ENCODE data around the gene E2F4.
A peak's percentile ranks its signal among the peaks of the same experiment; 100 is the strongest.

Gene E2F4

GRCh38 chr16:67163164-67163998 is 28.6 kb upstream of the E2F4 start:
- Histone ChIP-seq H3K79me1 (ENCODE audit: low read length) (no peaks in the 10 kb centered on the region), H2BK120ac (ENCODE audit: low read depth, low read length) (no peak overlapping the region), H3K4me2 (ENCODE audit: low read length) (peak overlapping the region; percentile 78), H3K18ac (ENCODE audit: low read length) (no peak overlapping the region), H4K8ac (ENCODE audit: low read depth, low read length) (no peak overlapping the region), H3K4me1 (ENCODE audit: control insufficient read depth, low read depth, low read length) (no peaks in the 10 kb centered on the region), H3K23ac (ENCODE audit: low read length) (peak overlapping the region; percentile 45), H2AK5ac (ENCODE audit: low read length) (no peak overlapping the region), H2BK15ac (replicated peaks; ENCODE audit: low read depth) (no peak overlapping the region), H4K5ac (ENCODE audit: low read length) (no peak overlapping the region), H3K27ac (ENCODE audit: low read depth, low read length) (no peak overlapping the region), H3K56ac (ENCODE audit: low read length) (peak overlapping the region; percentile 70), H2BK5ac (ENCODE audit: low read length) (no peak overlapping the region), H3K4ac (ENCODE audit: low read depth, low read length) (no peak overlapping the region), H3K36me3 (ENCODE audit: control insufficient read depth, insufficient read depth, low read length) (no peaks in the 10 kb centered on the region), H3K9ac (ENCODE audit: low read length) (peak overlapping the region; percentile 32), H3K79me2 (ENCODE audit: control insufficient read depth, insufficient read depth, low read length) (no peaks in the 10 kb centered on the region), H3K4me3 (ENCODE audit: low read length) (no peak overlapping the region), H3K27me3 (ENCODE audit: insufficient read depth, low read length, poor library complexity) (peaks cover 66% of the 10 kb centered on the region)
- DNase-seq: peak; percentile 60
- no CpG with 5 or more reads among the region's 99 CpGs for WGBS (ENCODE audit: extremely low coverage, insufficient coverage, low lambda C conversion rate)

GRCh38 chr16:67163999-67164558 is 27.9 kb upstream of the E2F4 start:
- Histone ChIP-seq H3K4me2 (ENCODE audit: low read length) (no peak overlapping the region), H2BK5ac (ENCODE audit: low read length) (no peak overlapping the region), H3K27ac (ENCODE audit: low read depth, low read length) (no peak overlapping the region), H3K4me3 (ENCODE audit: low read length) (no peak overlapping the region), H3K4ac (ENCODE audit: low read depth, low read length) (no peak overlapping the region), H3K9ac (ENCODE audit: low read length) (no peak overlapping the region), H2AK5ac (ENCODE audit: low read length) (no peak overlapping the region), H3K18ac (ENCODE audit: low read length) (no peak overlapping the region), H2BK15ac (replicated peaks; ENCODE audit: low read depth) (no peak overlapping the region), H3K4me1 (ENCODE audit: control insufficient read depth, low read depth, low read length) (no peaks in the 10 kb centered on the region), H2BK120ac (ENCODE audit: low read depth, low read length) (no peak overlapping the region), H4K5ac (ENCODE audit: low read length) (no peak overlapping the region), H3K36me3 (ENCODE audit: control insufficient read depth, insufficient read depth, low read length) (no peaks in the 10 kb centered on the region), H4K8ac (ENCODE audit: low read depth, low read length) (no peak overlapping the region), H3K56ac (ENCODE audit: low read length) (no peak overlapping the region), H3K23ac (ENCODE audit: low read length) (no peak overlapping the region), H3K79me2 (ENCODE audit: control insufficient read depth, insufficient read depth, low read length) (no peaks in the 10 kb centered on the region), H3K27me3 (ENCODE audit: insufficient read depth, low read length, poor library complexity) (peaks cover 69% of the 10 kb centered on the region), H3K79me1 (ENCODE audit: low read length) (no peaks in the 10 kb centered on the region)
- no peak for DNase-seq
- WGBS (ENCODE audit: extremely low coverage, insufficient coverage, low lambda C conversion rate): no CpG with 5 or more reads among the region's 34 CpGs

GRCh38 chr16:67164599-67165061 is 27.3 kb upstream of the E2F4 start, which contains the start of gene HSF4:
Gene HSF4, plus strand, starts transcription at chr16:67164745. Its CDS starts 67 bp downstream, at chr16:67164812.
- Histone ChIP-seq H4K8ac (ENCODE audit: low read depth, low read length) (no peak within 1 kb of the TSS), H3K4me1 (ENCODE audit: control insufficient read depth, low read depth, low read length) (no peaks in the 10 kb centered on the region), H3K79me1 (ENCODE audit: low read length) (no peaks in the 10 kb centered on the region), H3K4me3 (ENCODE audit: low read length) (no peak within 1 kb of the TSS), H3K23ac (ENCODE audit: low read length) (peak within 1 kb of the TSS; percentile 61), H3K4me2 (ENCODE audit: low read length) (peak within 1 kb of the TSS; percentile 78), H3K27ac (ENCODE audit: low read depth, low read length) (no peak within 1 kb of the TSS), H3K56ac (ENCODE audit: low read length) (peak within 1 kb of the TSS; percentile 70), H2BK15ac (replicated peaks; ENCODE audit: low read depth) (no peak within 1 kb of the TSS), H3K36me3 (ENCODE audit: control insufficient read depth, insufficient read depth, low read length) (no peaks in the 10 kb centered on the region), H3K9ac (ENCODE audit: low read length) (no peak within 1 kb of the TSS), H4K5ac (ENCODE audit: low read length) (no peak within 1 kb of the TSS), H3K27me3 (ENCODE audit: insufficient read depth, low read length, poor library complexity) (peaks cover 72% of the 10 kb centered on the region), H2BK120ac (ENCODE audit: low read depth, low read length) (no peak within 1 kb of the TSS), H2AK5ac (ENCODE audit: low read length) (no peak within 1 kb of the TSS), H2BK5ac (ENCODE audit: low read length) (no peak within 1 kb of the TSS), H3K18ac (ENCODE audit: low read length) (no peak within 1 kb of the TSS), H3K4ac (ENCODE audit: low read depth, low read length) (no peak within 1 kb of the TSS), H3K79me2 (ENCODE audit: control insufficient read depth, insufficient read depth, low read length) (no peaks in the 10 kb centered on the region)
- no peak for DNase-seq
- no CpG with 5 or more reads among the region's 41 CpGs for WGBS (ENCODE audit: extremely low coverage, insufficient coverage, low lambda C conversion rate)

GRCh38 chr16:67165121-67166078 is 26.6 kb upstream of the E2F4 start:
- H4K5ac ChIP-seq (ENCODE audit: low read length): no peak overlapping the region
- peak overlapping the region; percentile 38 for H3K4me2 ChIP-seq (ENCODE audit: low read length)
- no peak overlapping the region for H3K4ac ChIP-seq (ENCODE audit: low read depth, low read length)
- no peak overlapping the region for H2BK15ac ChIP-seq (replicated peaks; ENCODE audit: low read depth)
- WGBS (ENCODE audit: extremely low coverage, insufficient coverage, low lambda C conversion rate): no CpG with 5 or more reads among the region's 85 CpGs
- H2BK120ac ChIP-seq (ENCODE audit: low read depth, low read length): no peak overlapping the region
- peak; percentile 55 for DNase-seq
- peak overlapping the region; percentile 64 for H3K56ac ChIP-seq (ENCODE audit: low read length)
- H4K8ac ChIP-seq (ENCODE audit: low read depth, low read length): no peak overlapping the region
- H3K36me3 ChIP-seq (ENCODE audit: control insufficient read depth, insufficient read depth, low read length): no peaks in the 10 kb centered on the region
- no peak overlapping the region for H2BK5ac ChIP-seq (ENCODE audit: low read length)
- no peaks in the 10 kb centered on the region for H3K79me2 ChIP-seq (ENCODE audit: control insufficient read depth, insufficient read depth, low read length)
- H3K27ac ChIP-seq (ENCODE audit: low read depth, low read length): no peak overlapping the region
- H3K9ac ChIP-seq (ENCODE audit: low read length): no peak overlapping the region
- H3K79me1 ChIP-seq (ENCODE audit: low read length): no peaks in the 10 kb centered on the region
- H3K27me3 ChIP-seq (ENCODE audit: insufficient read depth, low read length, poor library complexity): peaks cover 72% of the 10 kb centered on the region
- no peaks in the 10 kb centered on the region for H3K4me1 ChIP-seq (ENCODE audit: control insufficient read depth, low read depth, low read length)
- no peak overlapping the region for H3K18ac ChIP-seq (ENCODE audit: low read length)
- H3K4me3 ChIP-seq (ENCODE audit: low read length): no peak overlapping the region
- H3K23ac ChIP-seq (ENCODE audit: low read length): peak overlapping the region; percentile 61
- H2AK5ac ChIP-seq (ENCODE audit: low read length): no peak overlapping the region

- no peak overlapping the region for H3K4ac ChIP-seq (ENCODE audit: low read depth, low read length)
- no peak overlapping the region for H2AK5ac ChIP-seq (ENCODE audit: low read length)
- H3K56ac ChIP-seq (ENCODE audit: low read length): no peak overlapping the region
- H3K36me3 ChIP-seq (ENCODE audit: control insufficient read depth, insufficient read depth, low read length): no peaks in the 10 kb centered on the region
- H3K4me3 ChIP-seq (ENCODE audit: low read length): no peak overlapping the region
- no peak overlapping the region for H4K5ac ChIP-seq (ENCODE audit: low read length)
- H3K27ac ChIP-seq (ENCODE audit: low read depth, low read length): no peak overlapping the region
- H3K18ac ChIP-seq (ENCODE audit: low read length): no peak overlapping the region
- H2BK15ac ChIP-seq (replicated peaks; ENCODE audit: low read depth): no peak overlapping the region
- no peak overlapping the region for H2BK5ac ChIP-seq (ENCODE audit: low read length)
- no peaks in the 10 kb centered on the region for H3K79me2 ChIP-seq (ENCODE audit: control insufficient read depth, insufficient read depth, low read length)
- peak overlapping the region; percentile 80 for H3K23ac ChIP-seq (ENCODE audit: low read length)
- no peak overlapping the region for H3K9ac ChIP-seq (ENCODE audit: low read length)
- DNase-seq: no peak
- H3K4me2 ChIP-seq (ENCODE audit: low read length): no peak overlapping the region
- no peak overlapping the region for H4K8ac ChIP-seq (ENCODE audit: low read depth, low read length)
- H2BK120ac ChIP-seq (ENCODE audit: low read depth, low read length): no peak overlapping the region
- H3K27me3 ChIP-seq (ENCODE audit: insufficient read depth, low read length, poor library complexity): peaks cover 72% of the 10 kb centered on the region
- no CpG with 5 or more reads among the region's 18 CpGs for WGBS (ENCODE audit: extremely low coverage, insufficient coverage, low lambda C conversion rate)
- H3K4me1 ChIP-seq (ENCODE audit: control insufficient read depth, low read depth, low read length): peaks cover 4% of the 10 kb centered on the region
- H3K79me1 ChIP-seq (ENCODE audit: low read length): no peaks in the 10 kb centered on the region
Observed at GRCh38 chr16:67166110-67166547, 25.8 kb upstream of the E2F4 start.

Measured in mesendoderm (in vitro differentiated cells).